H1 (cell line): Measurements from ENCODE around the gene CELF2.

Experiments
- CBX8 ChIP-seq: fragments of 300-800, 300-1000 bp; sonication (generic); IDR thresholded peaks from 2 replicates; pipeline ENCODE4 v1.7.1; 2016; ENCODE audit warnings: low read depth, low read length, borderline replicate concordance
- CHD2 ChIP-seq: IDR thresholded peaks from 2 replicates; pipeline ENCODE4 v1.6.1; 2012; ENCODE audit warnings: low read length, improper control_type of control experiment
- CREB1 ChIP-seq: IDR thresholded peaks from 2 replicates; pipeline ENCODE4 v1.6.1; 2012; ENCODE audit warnings: inconsistent platforms
- CTCF ChIP-seq, 3 experiments: IDR thresholded peaks; 1 replicate in 2 of 3; 2 replicates in 1 of 3; pipeline versions ENCODE4 v1.5.1 to v1.6.1; 2011; ENCODE audit warnings: low read length in 3 of 3, mild to moderate bottlenecking in 3 of 3, inconsistent platforms in 2 of 3, low read depth in 1 of 3, moderate library complexity in 1 of 3; ENCODE audit not compliant: insufficient read depth in 1 of 3; ENCODE audit errors: control extremely low read depth in 1 of 3
- EZH2 ChIP-seq: fragments of 200-600 bp; sonication (generic); IDR thresholded peaks from 2 replicates; pipeline ENCODE4 v1.7.1; 2012; ENCODE audit warnings: low read depth, mild to moderate bottlenecking, moderate library complexity, low read length, inconsistent platforms; ENCODE audit not compliant: severe bottlenecking
- KDM1A ChIP-seq: fragments of 200-600, 300-600 bp; sonication (generic); IDR thresholded peaks from 2 replicates; pipeline ENCODE4 v1.7.1; 2016; ENCODE audit warnings: mild to moderate bottlenecking, low read length, borderline replicate concordance
- KDM5A ChIP-seq: fragments of 200-600 bp; IDR thresholded peaks from 2 replicates; pipeline ENCODE4 v1.7.1; 2012; ENCODE audit warnings: mild to moderate bottlenecking, low read length, inconsistent platforms, mixed read lengths
- POLR2AphosphoS5 ChIP-seq: IDR thresholded peaks from 2 replicates; pipeline ENCODE4 v1.6.1; 2011; ENCODE audit warnings: low read depth, low read length
- RAD21 ChIP-seq, 2 experiments: IDR thresholded peaks in 1 of 2; conservative IDR thresholded peaks in 1 of 2; 2 replicates each; pipeline ENCODE4 v1.6.1; 2011; ENCODE audit warnings: low read depth in 2 of 2, low read length in 2 of 2, improper control_type of control experiment in 1 of 2, inconsistent platforms in 1 of 2, mild to moderate bottlenecking in 1 of 2, moderate library complexity in 1 of 2
- RFX5 ChIP-seq: IDR thresholded peaks from 2 replicates; pipeline ENCODE4 v1.6.1; 2011; ENCODE audit warnings: low read depth, low read length, improper control_type of control experiment, borderline replicate concordance
- TAF1 ChIP-seq: IDR thresholded peaks from 2 replicates; pipeline ENCODE4 v1.6.1; 2011; ENCODE audit warnings: mild to moderate bottlenecking, low read depth, low read length
- TCF12 ChIP-seq: IDR thresholded peaks from 2 replicates; pipeline ENCODE4 v1.6.1; 2011; ENCODE audit warnings: low read depth, mild to moderate bottlenecking, low read length
- TF ChIP-seq, protein P1 (sequence below): IDR thresholded peaks from 2 replicates; pipeline ENCODE4 v1.6.1; 2011; ENCODE audit warnings: low read depth, mild to moderate bottlenecking, low read length; ENCODE audit not compliant: insufficient read depth

DNA sequence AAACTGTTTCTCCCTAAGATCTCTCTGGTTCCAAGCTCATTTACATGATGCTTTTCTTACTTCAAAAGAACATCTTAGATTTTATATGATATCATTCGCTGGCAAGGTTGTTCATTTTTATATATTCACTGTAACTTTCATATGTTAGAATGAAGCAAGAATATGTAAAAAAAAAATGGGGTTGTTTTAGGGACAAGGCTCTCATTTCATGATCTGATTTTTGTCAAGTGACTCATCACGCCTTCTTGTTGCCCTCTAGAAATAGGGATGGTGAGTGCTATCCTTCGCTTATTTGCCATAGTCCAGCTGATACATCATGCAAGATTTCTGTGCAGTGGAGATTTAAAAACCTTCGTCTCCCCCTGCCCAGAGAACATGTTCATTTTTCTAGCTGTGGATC, 14.0 kb upstream of the CELF2 start:
- no peak for TF ChIP-seq CTCF (IDR thresholded peaks at IDR 0.05; ENCODE audit: control extremely low read depth in 1 of 3, insufficient read depth in 1 of 3, low read depth in 1 of 3, low read length in 3 of 3)
- no peak for TF ChIP-seq POLR2AphosphoS5
- no peak for TF ChIP-seq TCF12
- TF ChIP-seq, protein P1, sequence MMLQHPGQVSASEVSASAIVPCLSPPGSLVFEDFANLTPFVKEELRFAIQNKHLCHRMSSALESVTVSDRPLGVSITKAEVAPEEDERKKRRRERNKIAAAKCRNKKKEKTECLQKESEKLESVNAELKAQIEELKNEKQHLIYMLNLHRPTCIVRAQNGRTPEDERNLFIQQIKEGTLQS: no peak
- no peak for TF ChIP-seq CHD2
- no peak for TF ChIP-seq EZH2
- TF ChIP-seq CREB1: no peak
- no peak for TF ChIP-seq KDM1A
- TF ChIP-seq RAD21 (IDR thresholded peaks at IDR 0.05 in 1 of 2, conservative IDR thresholded peaks at IDR 0.05 in 1 of 2; ENCODE audit: low read depth in 2 of 2, low read length in 2 of 2): no peak
- no peak for TF ChIP-seq CBX8
- TF ChIP-seq TAF1: no peak
- no peak for TF ChIP-seq KDM5A
- no peak for TF ChIP-seq RFX5
